HG02588 (cell line): ENCODE measurements around the gene SMARCA5.

Experiments
- ATAC-seq: cut with Tn5 transposase; IDR thresholded peaks from one replicate; pipeline ENCODE4 v1.9.1; 2021; ENCODE audit warnings: mild to moderate bottlenecking, moderate library complexity; ENCODE audit not compliant: unreplicated experiment

SMARCA5 gene

DNA sequence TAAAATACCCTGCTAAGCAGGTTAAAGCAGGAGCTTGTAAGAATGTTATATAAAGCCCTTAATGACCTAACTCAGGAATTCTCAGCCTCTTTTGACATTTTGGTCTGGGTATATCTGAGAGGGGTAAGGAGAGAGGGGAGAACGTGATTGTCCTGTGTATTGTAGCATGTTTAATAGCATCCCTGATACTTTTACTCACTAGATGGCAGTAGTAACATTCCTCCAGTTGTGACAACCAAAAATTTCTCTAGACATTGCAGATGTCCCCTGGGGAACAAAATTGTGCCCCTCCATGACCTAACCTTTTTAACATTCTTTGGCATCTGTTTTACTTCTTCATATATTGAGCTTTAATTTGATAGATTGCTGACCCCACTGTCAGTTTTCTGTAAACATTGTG lies 17.9 kb downstream of the SMARCA5 start:
- no peak for ATAC-seq

DNA sequence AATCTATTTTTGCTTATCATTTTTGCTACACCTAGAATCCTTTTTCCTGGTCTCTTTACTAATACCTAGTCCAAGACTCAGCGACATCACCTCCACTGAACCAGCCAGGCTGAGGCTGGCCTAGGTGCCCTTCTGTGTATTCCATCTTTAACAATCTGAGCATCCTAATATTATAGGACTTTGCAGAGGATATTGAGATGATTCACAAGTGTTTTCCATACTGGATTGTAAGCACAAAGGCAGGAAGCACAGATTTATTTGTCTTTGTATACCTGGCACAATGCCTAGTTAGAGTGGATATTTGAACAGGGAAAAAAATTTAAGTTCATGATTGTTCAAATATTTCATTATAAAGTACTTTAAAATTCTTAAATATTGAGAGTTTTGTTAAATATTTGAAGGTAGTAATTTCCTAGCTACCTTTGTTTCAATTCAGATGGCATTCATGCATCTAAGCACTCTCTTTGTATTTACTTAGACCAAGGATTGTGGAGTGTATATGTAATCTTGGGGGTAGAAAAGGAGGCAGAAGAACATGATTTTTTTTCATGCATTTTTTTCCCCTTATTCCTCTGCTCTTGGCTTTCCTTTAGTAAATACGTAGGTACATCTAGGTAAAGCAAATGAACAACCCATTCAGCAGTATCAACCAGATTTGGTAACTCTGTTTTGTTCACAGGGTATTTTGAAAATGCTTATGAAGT lies 18.4 kb downstream of the SMARCA5 start:
- no peak for ATAC-seq

DNA sequence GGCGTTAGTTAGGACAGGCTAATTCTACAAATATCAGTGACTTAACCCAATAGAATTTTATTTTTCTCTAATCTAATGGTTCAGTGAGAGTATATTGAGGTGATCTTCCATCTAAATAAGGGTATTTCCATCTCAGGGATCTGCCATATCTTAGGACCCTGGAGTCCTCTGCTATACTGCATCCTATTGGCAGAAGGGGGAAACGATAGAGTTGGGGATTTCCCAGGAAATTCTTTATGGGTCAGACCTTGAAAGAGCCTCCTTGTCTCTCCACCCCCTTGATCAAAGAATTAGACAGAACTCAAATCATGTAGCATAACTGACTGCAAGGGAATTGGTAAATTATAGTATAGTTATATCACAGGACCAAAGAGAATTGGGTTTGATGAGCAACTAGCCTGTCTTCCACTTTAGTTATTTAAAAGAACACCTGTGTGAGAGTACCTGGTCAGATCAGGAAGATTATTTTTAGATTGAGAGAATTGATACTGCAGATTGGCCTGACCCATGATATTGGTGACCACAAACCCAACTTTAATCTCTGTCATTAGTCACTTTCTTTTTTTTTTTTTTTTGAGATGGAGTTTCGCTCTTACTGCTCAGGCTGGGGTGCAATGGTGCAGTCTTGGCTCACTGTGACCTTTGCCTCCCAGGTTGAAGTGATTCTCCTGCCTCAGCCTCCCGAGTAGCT lies 25.6 kb downstream of the SMARCA5 start:
- ATAC-seq = peak; percentile 41

DNA sequence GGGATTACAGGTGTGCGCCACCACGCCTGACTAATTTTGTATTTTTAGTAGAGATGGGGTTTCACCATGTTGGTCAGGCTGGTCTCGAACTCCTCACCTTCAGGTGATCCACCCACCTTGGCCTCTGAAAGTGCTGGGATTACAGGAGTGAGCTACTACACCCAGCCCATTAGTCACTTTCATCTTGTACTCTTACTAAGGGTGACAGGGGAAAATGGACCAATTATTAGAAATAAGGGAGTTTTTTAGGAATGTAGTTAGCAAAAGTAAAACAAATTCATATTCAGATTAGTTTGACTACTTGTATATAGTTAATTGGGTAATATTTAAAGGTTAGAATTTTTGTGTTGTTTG lies 26.1 kb downstream of the SMARCA5 start:
- no peak for ATAC-seq

DNA sequence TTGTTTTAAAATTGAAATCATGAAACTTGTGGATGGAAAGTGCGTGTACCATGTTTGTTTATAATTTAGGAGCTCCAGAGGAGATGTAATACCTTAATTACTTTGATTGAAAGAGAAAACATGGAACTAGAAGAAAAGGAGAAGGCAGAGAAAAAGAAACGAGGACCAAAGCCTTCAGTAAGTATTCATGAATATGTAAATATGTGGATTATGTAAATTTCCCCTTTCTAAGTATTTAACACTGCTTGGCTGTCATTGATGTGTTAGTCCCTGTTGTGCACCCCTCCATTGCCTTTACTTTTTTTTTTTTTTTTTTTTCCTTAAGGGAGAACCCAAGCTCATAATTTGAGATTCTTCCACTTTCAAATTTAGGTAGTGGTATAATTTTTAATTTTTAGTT lies 36.4 kb downstream of the SMARCA5 start:
- no peak for ATAC-seq

DNA sequence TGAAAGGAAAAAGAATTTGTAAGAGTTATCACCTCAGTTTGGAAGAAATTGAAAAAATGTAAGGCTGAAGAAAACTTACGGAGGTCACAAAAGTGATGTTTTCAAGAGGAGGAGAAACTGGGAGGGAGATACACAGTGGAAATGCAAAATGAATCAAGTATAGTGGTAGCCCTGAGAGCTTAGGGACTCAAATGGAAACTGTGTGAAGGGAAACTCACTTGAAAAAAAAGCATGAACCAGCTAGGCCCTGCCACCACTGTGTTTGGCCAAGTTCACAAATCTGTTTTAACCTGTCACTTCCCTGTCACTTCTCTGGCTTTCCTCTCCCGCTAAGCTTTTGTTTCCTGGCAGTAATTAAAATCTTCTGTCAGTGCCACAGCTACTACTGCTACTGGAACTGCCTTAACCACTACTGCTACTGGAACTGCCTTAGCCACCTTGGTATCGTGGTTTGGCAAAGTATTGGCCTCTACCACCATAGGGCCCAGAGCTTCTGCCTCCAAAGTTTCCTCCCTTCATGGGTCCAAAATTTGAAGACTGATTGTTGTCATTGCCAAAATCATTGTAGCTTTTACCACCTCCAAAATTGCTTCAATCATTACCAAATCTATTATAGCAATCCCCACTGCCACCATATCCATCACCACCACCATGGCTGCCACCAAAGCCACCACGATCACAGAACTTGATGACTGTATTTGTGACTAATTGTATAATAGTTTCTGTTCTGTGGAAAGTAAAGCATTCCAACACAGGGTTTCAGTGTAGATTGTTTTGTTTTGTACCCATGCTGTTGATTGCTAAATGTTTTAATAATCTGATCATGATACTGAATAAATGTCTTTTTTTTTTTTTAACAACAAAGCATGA lies 41.5 kb downstream of the SMARCA5 start:
- peak; percentile 57 for ATAC-seq

DNA sequence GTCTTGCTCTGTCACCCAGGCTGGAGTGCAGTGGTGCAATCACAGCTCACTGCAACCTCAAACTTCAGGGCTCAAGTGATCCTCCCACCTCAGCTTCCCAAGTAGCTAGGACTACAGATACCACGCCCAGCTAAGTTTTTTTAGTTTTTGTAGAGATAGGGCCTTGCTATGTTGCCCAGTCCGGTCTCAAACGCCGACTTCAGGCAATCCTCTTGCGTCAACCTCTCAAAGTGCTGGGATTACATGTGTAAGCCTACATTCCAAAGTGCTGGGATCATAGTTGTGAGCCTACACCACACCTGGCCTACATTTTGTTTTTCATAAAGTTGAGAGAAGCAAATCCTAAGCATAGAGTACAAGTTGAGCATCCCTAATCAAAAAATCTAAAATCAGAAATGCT lies 42.2 kb downstream of the SMARCA5 start:
- ATAC-seq = no peak

DNA sequence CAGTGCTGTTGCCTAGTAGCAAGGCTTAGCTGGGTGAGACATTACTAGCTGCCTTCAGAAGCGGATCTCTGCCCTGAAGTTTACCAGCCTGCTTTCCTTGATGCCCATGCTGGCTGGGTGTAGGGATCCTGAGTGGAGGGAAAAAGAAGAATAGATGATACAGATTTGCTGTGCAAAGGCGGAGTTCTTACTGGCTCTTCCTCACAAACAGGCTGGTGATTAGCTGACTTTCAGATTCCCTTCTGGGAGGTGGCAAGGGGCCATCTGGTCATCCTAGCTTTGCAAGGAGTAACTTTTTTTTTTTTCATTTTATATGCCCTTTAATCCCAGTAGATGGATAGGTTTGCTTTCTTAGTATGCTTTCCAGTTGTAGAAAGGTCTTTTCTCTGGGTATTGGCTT lies 44.8 kb downstream of the SMARCA5 start:
- no peak for ATAC-seq

DNA sequence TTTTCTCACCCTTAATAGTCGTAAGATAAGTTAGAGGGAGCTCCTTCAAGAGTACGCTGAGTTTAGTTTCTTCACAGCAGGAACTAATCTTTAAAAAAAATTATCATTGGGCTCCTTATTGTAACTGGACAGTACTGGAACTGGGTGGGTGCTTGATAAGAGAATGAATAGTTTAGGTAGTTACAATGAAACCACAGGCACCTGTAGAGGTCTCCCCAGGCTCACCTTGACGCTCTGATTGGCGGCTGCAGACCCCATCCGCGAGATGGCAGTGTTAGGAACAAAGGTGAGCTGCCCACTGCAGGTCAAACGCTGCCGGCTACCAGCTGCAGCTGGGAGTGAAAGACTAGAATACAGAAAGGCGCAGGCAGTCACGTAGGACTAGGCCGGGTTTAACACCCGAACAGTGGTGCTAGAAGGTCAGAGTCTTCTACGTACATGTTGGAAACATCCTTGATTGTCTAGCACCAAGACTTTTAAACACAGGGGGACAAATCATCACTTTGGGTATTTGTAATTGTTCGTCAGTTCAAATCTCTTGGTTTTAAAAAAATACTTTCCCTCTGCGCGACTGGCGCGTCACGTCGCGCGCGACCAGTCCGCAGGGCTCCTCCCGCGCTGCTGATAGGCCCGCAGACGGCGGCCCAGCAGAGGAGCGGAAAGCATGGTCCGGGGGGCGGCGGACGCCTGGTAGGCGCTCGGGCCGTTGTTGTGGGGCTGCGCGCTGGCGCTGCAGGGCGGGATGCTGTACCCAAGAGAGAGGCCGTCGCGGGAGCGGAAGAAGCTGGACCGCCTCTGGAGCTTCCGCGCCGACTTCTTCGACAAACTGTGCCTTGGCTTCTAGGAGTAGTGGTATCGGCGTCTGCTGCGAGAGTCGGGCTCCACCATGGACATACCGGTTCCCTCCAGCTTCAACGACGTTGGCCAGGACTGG lies 45.6 kb downstream of the SMARCA5 start:
- peak; percentile 83 for ATAC-seq

DNA sequence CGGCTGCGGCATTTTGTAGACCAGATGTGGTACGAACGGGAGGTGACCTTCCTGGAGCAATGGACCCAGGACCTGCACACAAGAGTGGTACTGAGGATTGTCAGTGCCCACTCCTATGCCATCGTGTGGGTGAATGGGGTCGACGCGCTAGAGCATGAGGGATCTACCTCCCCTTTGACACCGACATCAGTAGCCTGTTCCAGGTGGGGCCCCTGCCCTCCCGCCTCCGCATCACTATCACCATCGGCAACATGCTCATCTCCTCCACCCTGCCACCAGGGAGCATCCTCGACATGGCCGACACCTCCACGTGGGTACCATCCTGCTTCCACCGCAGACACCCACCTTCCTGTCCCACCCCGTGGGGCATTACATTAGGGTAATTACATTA lies 46.2 kb downstream of the SMARCA5 start:
- no peak for ATAC-seq

DNA sequence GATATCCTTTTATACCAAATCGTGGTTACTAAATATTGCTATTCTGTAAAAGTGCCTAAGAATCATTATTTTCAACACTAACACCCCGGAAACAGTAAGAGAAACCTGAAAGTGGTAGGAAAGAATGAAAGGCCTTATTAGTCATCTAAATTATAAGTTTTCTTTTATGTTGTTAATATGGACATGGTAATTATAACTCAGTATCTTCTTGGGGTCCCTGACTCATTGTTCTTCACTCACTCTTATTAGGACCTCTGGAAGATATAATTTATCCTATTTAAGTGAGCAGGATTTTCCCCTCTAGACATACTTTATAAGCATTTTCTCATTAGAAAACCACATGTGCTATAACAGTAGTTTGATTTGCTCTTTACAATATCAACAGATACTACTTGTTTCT lies 51.0 kb downstream of the SMARCA5 start:
- ATAC-seq = no peak

DNA sequence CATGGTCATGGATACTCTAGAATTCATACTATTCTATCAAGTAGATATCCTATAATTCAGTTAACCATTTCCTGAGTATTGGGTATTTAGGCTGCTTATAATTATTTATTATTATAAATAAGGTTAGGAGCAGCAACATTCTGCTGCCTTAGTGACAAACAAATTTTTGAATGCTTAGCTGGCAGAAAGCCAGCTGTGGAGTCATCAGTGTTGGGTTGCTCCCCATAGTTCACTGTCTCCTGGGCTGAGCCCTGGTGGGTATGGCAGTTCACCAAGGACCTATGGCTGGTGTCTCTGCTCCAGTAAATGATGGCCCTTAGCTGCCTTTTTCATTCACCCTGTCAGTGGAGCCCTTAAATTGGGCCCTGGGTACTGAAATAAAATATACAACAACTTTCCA lies 61.8 kb downstream of the SMARCA5 start:
- ATAC-seq = no peak

DNA sequence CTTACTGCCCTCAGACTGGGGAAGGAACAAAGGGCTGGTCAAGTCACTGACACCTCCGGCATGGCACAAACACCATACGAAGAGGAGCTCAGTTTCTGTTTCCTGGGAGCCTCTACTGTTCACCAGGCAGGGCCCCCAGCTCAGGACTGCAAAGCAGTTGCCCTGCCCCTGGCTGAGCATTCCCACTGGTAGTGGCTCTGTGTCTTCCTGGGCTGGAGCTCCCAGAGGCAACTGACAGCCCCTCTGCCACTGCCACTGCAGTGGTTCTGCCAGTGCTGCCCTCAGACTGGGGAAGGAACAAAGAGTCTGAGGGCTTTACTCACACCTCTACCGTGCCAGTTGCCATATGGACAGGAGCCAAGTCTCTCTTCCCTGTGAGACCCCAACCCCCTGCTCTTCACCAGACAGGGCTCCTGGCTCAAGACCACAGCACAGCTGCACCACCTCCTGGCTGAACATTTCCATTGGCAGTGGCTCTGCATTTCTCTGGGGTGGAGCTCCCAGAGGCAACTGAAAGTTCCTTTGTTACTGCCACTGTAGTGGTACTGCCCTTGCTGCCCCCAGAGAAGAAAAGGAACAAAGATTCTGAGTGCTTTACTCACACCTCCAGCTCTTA lies 67.9 kb downstream of the SMARCA5 start:
- no peak for ATAC-seq

DNA sequence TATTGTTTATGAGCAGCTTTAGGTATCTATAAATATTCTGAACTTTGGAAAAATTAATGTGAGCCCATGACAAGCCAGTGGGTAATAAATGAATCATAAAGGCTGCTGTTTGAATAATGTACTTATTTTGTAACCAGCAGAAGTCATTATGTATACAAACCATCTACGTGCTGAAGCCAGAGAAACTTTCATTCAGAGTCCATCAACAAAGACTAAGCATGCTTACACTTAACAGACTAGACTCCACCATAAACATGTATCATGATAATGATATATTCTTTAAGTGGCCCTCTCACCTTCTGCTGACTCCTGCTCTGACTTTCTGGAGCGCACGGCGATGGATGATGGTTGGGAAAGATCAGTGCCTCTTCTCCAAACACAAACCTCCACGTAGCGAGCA lies 72.0 kb downstream of the SMARCA5 start:
- ATAC-seq = no peak

DNA sequence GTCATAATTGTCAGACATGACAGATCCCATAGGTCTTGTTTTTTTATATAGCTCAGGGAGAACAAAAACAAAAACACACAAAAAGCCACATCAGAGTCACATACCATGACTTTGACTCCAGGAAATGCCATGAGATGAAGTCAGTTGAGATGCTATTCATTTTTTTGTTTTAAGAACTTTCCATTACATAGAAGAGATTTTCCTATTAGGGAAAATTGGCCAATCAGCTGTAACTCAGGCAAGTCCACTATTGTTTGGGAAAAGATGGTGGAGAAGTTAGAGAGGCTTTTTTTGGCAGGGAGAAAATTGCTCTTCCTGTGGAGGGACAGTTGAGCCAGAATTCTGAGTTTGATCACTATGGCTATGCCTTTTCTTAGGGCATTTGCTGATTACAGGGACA lies 72.6 kb downstream of the SMARCA5 start:
- ATAC-seq = no peak

DNA sequence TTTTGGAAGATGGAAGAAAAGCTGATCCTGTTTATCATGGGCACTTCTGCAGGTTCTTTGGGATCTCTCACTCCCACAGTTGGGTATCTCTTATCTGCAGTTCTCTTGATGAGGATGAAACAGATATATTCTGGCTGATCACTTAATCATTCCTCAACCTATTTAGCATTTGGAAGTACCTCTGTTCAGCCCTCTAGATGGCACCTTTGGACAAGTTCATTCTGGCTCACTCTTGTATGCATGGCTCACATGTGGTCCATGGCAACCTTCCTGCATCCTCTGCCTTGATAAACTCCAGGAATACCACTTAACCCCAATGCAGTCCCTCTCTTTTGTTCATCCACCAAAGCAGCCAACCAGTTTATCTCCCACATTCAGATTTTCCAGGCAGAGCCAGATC lies 74.2 kb downstream of the SMARCA5 start:
- no peak for ATAC-seq

DNA sequence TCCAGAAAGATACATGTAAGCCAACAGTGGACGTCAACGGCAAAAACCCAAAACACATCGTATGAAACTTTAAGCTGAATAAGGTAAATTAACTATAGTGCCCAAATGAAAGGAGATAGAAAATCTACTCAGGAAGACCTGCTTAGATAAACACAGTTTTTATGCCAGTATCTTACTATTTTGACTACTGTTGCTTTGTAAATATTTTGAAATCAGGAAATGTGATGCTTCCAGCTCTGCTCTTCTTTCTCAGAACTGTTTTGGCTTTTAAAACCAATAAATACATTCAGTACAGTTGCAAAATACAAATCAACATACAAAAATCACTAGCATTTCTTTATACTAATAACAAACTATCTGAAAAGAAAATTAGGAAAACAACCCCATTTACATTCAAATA lies 83.8 kb downstream of the SMARCA5 start:
- no peak for ATAC-seq

DNA sequence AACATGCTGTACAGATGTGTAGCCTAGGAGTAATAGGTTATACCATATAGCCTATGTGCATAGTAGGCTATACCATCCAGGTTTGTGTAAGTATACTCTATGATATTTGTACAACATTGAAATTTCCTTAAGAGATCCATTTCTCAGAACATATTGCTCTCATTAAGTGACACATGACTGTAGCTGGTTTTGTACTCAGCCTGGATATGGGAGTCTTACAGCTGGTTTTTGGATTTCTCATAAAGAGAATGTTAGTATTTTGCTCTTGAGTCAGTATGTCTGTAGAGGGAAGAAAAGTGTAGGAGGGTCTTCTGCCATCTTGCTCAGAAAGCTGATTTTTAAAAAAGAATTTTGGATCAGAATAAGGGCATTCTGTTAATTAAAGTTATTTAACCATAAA lies 85.3 kb downstream of the SMARCA5 start:
- ATAC-seq = no peak

DNA sequence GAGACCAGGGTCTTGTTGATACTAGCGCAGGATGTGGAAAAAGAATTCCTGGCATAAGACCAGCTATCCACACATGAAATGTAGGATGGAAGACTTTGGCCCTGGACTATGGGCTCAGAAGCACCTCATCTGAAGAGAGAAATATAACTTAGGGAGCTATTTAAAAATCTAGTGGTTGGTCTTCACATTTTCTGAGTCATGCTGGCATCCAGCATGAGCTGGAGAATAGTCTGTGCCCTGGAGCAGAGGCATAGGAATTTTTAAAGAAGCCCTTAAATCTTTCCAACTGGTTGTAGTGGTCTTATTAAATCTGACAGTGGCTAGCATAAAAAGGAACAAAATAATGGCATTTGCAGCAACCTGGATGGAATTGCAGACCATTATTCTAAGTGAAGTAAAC lies 86.3 kb downstream of the SMARCA5 start:
- no peak for ATAC-seq

DNA sequence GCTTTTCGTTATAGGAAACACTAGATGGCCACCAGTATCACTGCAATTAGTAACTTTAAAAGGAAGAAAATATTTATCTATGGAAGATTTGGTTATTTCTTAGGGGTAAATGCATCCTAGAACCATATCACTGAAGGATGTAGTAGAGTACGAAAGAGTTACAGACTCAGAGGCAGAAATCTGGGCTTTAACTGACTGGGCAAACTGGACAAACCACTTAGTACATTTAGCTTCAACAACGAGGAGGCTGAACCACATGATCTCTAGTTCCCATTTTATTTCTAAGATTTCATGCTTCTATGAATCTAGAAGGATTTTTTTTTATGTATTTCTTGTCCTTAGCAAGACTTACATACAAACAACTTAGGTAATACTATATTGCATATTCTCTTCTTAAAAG lies 93.0 kb downstream of the SMARCA5 start:
- no peak for ATAC-seq
